Neural progenitor cell (in vitro differentiated cells): ENCODE results near the gene MCF2L2. TPM values are rescaled to one million over a fixed set of nuclear protein-coding genes. Genes with fewer than 3 reads are reported as not detected.

Source experiments
- DNase-seq: peaks from one replicate; pipeline ENCODE4 v3.0.0-alpha.2; 2016; ENCODE audit warnings: low spot score
- H2AFZ ChIP-seq: fragments of 200-600 bp; sonication (generic); replicated peaks from 2 replicates; pipeline ENCODE4 v1.6.1; 2016; ENCODE audit warnings: antibody characterized with exemption
- H3F3A ChIP-seq: fragments of 200-600 bp; sonication (generic); 2 replicates; pipeline ENCODE4 v1.6.1; 2016; ENCODE audit warnings: antibody characterized with exemption, low read depth
- H3K27ac ChIP-seq: fragments of 200-600 bp; sonication (generic); 2 replicates; pipeline ENCODE4 v1.5.1; 2016; ENCODE audit warnings: mild to moderate bottlenecking
- H3K27me3 ChIP-seq: fragments of 200-600 bp; sonication (generic); 2 replicates; pipeline ENCODE4 v1.6.1; 2016; ENCODE audit warnings: mild to moderate bottlenecking, moderate library complexity
- H3K36me3 ChIP-seq: fragments of 200-600 bp; sonication (generic); 2 replicates; pipeline ENCODE4 v1.5.1; 2016
- H3K4me1 ChIP-seq: fragments of 200-600 bp; sonication (generic); 2 replicates; pipeline ENCODE4 v1.6.1; 2016; ENCODE audit warnings: mixed run types
- H3K4me2 ChIP-seq: fragments of 200-600 bp; sonication (generic); 2 replicates; pipeline ENCODE4 v1.6.1; 2016
- H3K4me3 ChIP-seq: fragments of 200-600 bp; sonication (generic); 2 replicates; pipeline ENCODE4 v1.5.1; 2016
- H3K79me2 ChIP-seq: fragments of 200-600 bp; sonication (generic); 2 replicates; pipeline ENCODE4 v1.6.1; 2016; ENCODE audit warnings: low read depth
- H3K9ac ChIP-seq: fragments of 200-600 bp; sonication (generic); 2 replicates; pipeline ENCODE4 v1.6.1; 2016
- H3K9me3 ChIP-seq: fragments of 200-600 bp; sonication (generic); 2 replicates; pipeline ENCODE4 v1.5.1; 2016; ENCODE audit warnings: low read depth
- H4K20me1 ChIP-seq: fragments of 200-600 bp; sonication (generic); 2 replicates; pipeline ENCODE4 v1.6.1; 2016; ENCODE audit warnings: low read depth
- H3K27ac Mint-ChIP-seq: 3 replicates; pipeline ENCODE4 v1.8.0; 2021; ENCODE audit warnings: mixed read lengths
- H3K27me3 Mint-ChIP-seq: 2 replicates; pipeline ENCODE4 v1.8.0; 2022; ENCODE audit warnings: low read depth, mild to moderate bottlenecking, inconsistent platforms, moderate library complexity, mixed read lengths; ENCODE audit not compliant: insufficient read depth
- H3K36me3 Mint-ChIP-seq: 3 replicates; pipeline ENCODE4 v1.8.0; 2021; ENCODE audit warnings: mixed read lengths
- H3K4me1 Mint-ChIP-seq: 3 replicates; pipeline ENCODE4 v1.8.0; 2021; ENCODE audit warnings: mixed read lengths
- H3K4me3 Mint-ChIP-seq: 3 replicates; pipeline ENCODE4 v1.8.0; 2021; ENCODE audit warnings: mild to moderate bottlenecking, moderate library complexity, mixed read lengths
- H3K9me3 Mint-ChIP-seq: 3 replicates; pipeline ENCODE4 v1.8.0; 2020; ENCODE audit warnings: mixed read lengths
- CTCF ChIP-seq: fragments of 200-600 bp; sonication (generic); IDR thresholded peaks from 2 replicates; pipeline ENCODE4 v1.5.1; 2017; ENCODE audit warnings: antibody characterized with exemption, mild to moderate bottlenecking
- EZH2 ChIP-seq: fragments of 200-600 bp; sonication (generic); IDR thresholded peaks from 2 replicates; pipeline ENCODE4 v1.6.1; 2017; ENCODE audit warnings: antibody characterized with exemption, mild to moderate bottlenecking, moderate library complexity
- EZH2phosphoT487 ChIP-seq: fragments of 200-600 bp; sonication (generic); IDR thresholded peaks from 2 replicates; pipeline ENCODE4 v1.6.1; 2017; ENCODE audit warnings: antibody characterized with exemption
- total RNA-seq: library from RNA; depleted of rRNA; stranded (reverse); fragments of >200 nt; gene quantifications from 2 replicates; pipeline ENCODE4 v1.2.3, GENCODE V29; 2015; ENCODE audit warnings: low replicate concordance

Gene MCF2L2
- total RNA-seq, 1 donor from 2014 or later, result 11.1 TPM

GRCh38 chr3:183328164-183328563 lies 100.3 kb downstream of the MCF2L2 start:
- Histone ChIP-seq H3K27ac (no peak overlapping the region), H3K4me1 (peaks cover 15% of the 10 kb centered on the region), H2AFZ (no peak overlapping the region), H3K9me3 (no peaks in the 10 kb centered on the region), H3F3A (peaks cover 13% of the 10 kb centered on the region), H3K36me3 (no peaks in the 10 kb centered on the region), H3K79me2 (no peaks in the 10 kb centered on the region), H3K9ac (no peak overlapping the region), H3K27me3 (no peaks in the 10 kb centered on the region), H3K4me3 (no peak overlapping the region), H4K20me1 (no peaks in the 10 kb centered on the region), H3K4me2 (no peak overlapping the region)
- H3K27ac Mint-ChIP-seq, result no peak overlapping the region
- DNase-seq, result no peak
- H3K27me3 Mint-ChIP-seq, result no peaks in the 10 kb centered on the region
- no peaks in the 10 kb centered on the region for H3K36me3 Mint-ChIP-seq
- TF ChIP-seq EZH2, result no peak
- no peak for TF ChIP-seq CTCF
- no peak for TF ChIP-seq EZH2phosphoT487
- H3K9me3 Mint-ChIP-seq, result no peaks in the 10 kb centered on the region
- peaks cover 8% of the 10 kb centered on the region for H3K4me1 Mint-ChIP-seq
- no peak overlapping the region for H3K4me3 Mint-ChIP-seq

GRCh38 chr3:183327343-183327742 lies 101.1 kb downstream of the MCF2L2 start:
- no peaks in the 10 kb centered on the region for H3K9me3 ChIP-seq
- peaks cover 15% of the 10 kb centered on the region for H3K4me1 ChIP-seq
- H4K20me1 ChIP-seq, result no peaks in the 10 kb centered on the region
- peaks cover 13% of the 10 kb centered on the region for H3F3A ChIP-seq
- no peak overlapping the region for H3K4me2 ChIP-seq
- DNase-seq, result no peak
- Mint-ChIP-seq H3K36me3 (no peaks in the 10 kb centered on the region), H3K4me1 (peaks cover 8% of the 10 kb centered on the region), H3K27me3 (peaks cover 2% of the 10 kb centered on the region), H3K9me3 (no peaks in the 10 kb centered on the region), H3K27ac (no peak overlapping the region), H3K4me3 (no peak overlapping the region)
- no peak overlapping the region for H3K4me3 ChIP-seq
- H2AFZ ChIP-seq, result no peak overlapping the region
- no peak overlapping the region for H3K27ac ChIP-seq
- no peaks in the 10 kb centered on the region for H3K79me2 ChIP-seq
- no peaks in the 10 kb centered on the region for H3K36me3 ChIP-seq
- no peaks in the 10 kb centered on the region for H3K27me3 ChIP-seq
- TF ChIP-seq CTCF, result no peak
- TF ChIP-seq EZH2phosphoT487, result no peak
- TF ChIP-seq EZH2, result no peak
- no peak overlapping the region for H3K9ac ChIP-seq

- Mint-ChIP-seq H3K27ac (no peak overlapping the region), H3K4me1 (peaks cover 3% of the 10 kb centered on the region), H3K36me3 (no peaks in the 10 kb centered on the region), H3K4me3 (no peak overlapping the region), H3K9me3 (no peaks in the 10 kb centered on the region), H3K27me3 (peaks cover 2% of the 10 kb centered on the region)
- no peaks in the 10 kb centered on the region for H4K20me1 ChIP-seq
- H3K9me3 ChIP-seq, result no peaks in the 10 kb centered on the region
- H3K36me3 ChIP-seq, result no peaks in the 10 kb centered on the region
- no peak overlapping the region for H3K9ac ChIP-seq
- no peak overlapping the region for H3K4me3 ChIP-seq
- H3K4me1 ChIP-seq, result peaks cover 7% of the 10 kb centered on the region
- no peaks in the 10 kb centered on the region for H3F3A ChIP-seq
- no peak overlapping the region for H3K27ac ChIP-seq
- no peak overlapping the region for H3K4me2 ChIP-seq
- no peaks in the 10 kb centered on the region for H3K79me2 ChIP-seq
- no peak for DNase-seq
- no peak for TF ChIP-seq EZH2
- no peak for TF ChIP-seq EZH2phosphoT487
- TF ChIP-seq CTCF, result no peak
- no peaks in the 10 kb centered on the region for H3K27me3 ChIP-seq
- H2AFZ ChIP-seq, result no peak overlapping the region
Observed at GRCh38 chr3:183324083-183324482, 104.3 kb downstream of the MCF2L2 start.
